SU-DHL-6 (cell line): ENCODE measurements around the gene HIVEP1.

Experiments used
- H2AFZ ChIP-seq: fragments of 200-600 bp; sonication (generic); 2 replicates; pipeline ENCODE4 v1.6.1; 2014; ENCODE audit warnings: low read depth, mild to moderate bottlenecking, moderate library complexity, mixed read lengths, antibody characterized with exemption, low read length; ENCODE audit not compliant: severe bottlenecking
- H3F3A ChIP-seq: fragments of 200-600 bp; shearing (Covaris generic); 2 replicates; pipeline ENCODE4 v1.6.0; 2016; ENCODE audit warnings: antibody characterized with exemption, mild to moderate bottlenecking; ENCODE audit not compliant: insufficient read depth
- H3K27ac ChIP-seq: fragments of 200-600 bp; sonication (generic); 2 replicates; pipeline ENCODE4 v1.5.1; 2016; ENCODE audit warnings: low read depth, mild to moderate bottlenecking, low read length, moderate library complexity, mixed read lengths
- H3K27me3 ChIP-seq: fragments of 200-600 bp; sonication (generic), shearing (Covaris generic); 2 replicates; pipeline ENCODE4 v1.6.0; 2014; ENCODE audit warnings: mild to moderate bottlenecking, low read length
- H3K36me3 ChIP-seq: fragments of 200-600 bp; sonication (generic); 2 replicates; pipeline ENCODE4 v1.6.1; 2014; ENCODE audit warnings: mild to moderate bottlenecking, low read length, mixed read lengths
- H3K4me2 ChIP-seq: fragments of 300-600, 200-600 bp; shearing (Covaris generic), sonication (generic); 2 replicates; pipeline ENCODE4 v1.6.0; 2014; ENCODE audit warnings: low read length, low read depth, mild to moderate bottlenecking; ENCODE audit not compliant: poor library complexity, severe bottlenecking
- H3K4me3 ChIP-seq: fragments of 200-600 bp; sonication (generic); 2 replicates; pipeline ENCODE4 v1.5.1; 2014; ENCODE audit warnings: antibody characterized with exemption, low read length, mild to moderate bottlenecking, mixed read lengths; ENCODE audit not compliant: insufficient read depth, poor library complexity, severe bottlenecking
- H3K79me2 ChIP-seq: fragments of 200-600 bp; sonication (generic); 2 replicates; pipeline ENCODE4 v1.6.1; 2014; ENCODE audit warnings: mild to moderate bottlenecking, low read length, moderate library complexity; ENCODE audit not compliant: insufficient read depth
- H3K9ac ChIP-seq: fragments of 200-600 bp; sonication (generic); 2 replicates; pipeline ENCODE4 v1.7.0; 2014; ENCODE audit warnings: mild to moderate bottlenecking, low read length
- H3K9me2 ChIP-seq: fragments of 200-600 bp; sonication (generic); replicated peaks from 2 replicates; pipeline ENCODE4 v1.6.1; 2014; ENCODE audit warnings: low read length; ENCODE audit not compliant: insufficient read depth
- H3K9me3 ChIP-seq: fragments of 200-600 bp; sonication (generic); 2 replicates; pipeline ENCODE4 v1.6.1; 2014; ENCODE audit warnings: low read length, mixed read lengths; ENCODE audit not compliant: insufficient read depth
- H4K20me1 ChIP-seq: fragments of 200-600 bp; sonication (generic); 2 replicates; pipeline ENCODE4 v1.6.1; 2014; ENCODE audit warnings: low read depth, mild to moderate bottlenecking, antibody characterized with exemption, low read length, moderate library complexity, mixed read lengths
- EZH2phosphoT487 ChIP-seq: fragments of 200-600 bp; sonication (generic), shearing (Covaris generic); conservative IDR thresholded peaks from 2 replicates; pipeline ENCODE4 v1.6.1; 2018; ENCODE audit warnings: mild to moderate bottlenecking, antibody characterized with exemption, low read length, moderate library complexity, mixed read lengths
- TF ChIP-seq, protein P1 (sequence below): fragments of 200-600 bp; sonication (generic); IDR thresholded peaks from one replicate; pipeline ENCODE4 v1.5.1; 2017; ENCODE audit warnings: antibody characterized with exemption, mild to moderate bottlenecking, low read length, moderate library complexity; ENCODE audit not compliant: insufficient read depth, poor library complexity, severe bottlenecking

Gene HIVEP1

DNA sequence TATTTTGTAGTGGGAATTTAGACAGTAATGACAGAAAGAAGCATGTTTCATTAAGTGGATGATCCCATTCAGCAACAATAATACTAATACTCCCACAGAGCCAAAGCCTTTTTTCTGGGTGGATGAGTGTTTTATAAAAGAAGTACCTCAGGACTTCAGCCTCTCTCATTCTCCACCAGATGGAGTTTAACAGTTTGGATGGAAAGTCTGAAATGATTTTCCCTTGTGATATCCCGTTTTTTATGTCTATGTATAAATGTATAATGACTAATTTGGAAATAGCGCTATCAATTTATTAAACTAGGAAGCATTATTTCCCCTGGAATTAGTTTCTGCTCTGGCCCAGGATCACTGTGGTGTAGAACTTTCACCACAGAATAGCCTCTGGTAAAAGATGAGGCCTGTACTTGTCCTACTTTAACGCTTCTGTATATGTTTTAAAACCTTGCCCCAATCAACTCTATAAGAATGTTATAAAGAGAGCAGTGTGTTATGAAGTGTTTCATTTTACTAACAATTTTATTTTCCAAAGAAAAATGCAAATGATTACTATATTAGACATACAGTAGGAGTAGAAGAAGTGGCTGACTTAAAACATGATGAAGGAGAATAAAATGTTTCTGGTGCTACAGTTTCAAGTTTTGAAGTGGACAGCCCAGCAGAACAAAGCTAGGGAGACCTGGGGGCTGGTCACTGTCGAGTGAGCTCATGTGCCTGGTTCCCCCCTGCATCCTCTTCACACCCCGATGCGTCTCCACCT lies 135.6 kb downstream of the HIVEP1 start:
- no peak overlapping the region for H3K27ac ChIP-seq

DNA sequence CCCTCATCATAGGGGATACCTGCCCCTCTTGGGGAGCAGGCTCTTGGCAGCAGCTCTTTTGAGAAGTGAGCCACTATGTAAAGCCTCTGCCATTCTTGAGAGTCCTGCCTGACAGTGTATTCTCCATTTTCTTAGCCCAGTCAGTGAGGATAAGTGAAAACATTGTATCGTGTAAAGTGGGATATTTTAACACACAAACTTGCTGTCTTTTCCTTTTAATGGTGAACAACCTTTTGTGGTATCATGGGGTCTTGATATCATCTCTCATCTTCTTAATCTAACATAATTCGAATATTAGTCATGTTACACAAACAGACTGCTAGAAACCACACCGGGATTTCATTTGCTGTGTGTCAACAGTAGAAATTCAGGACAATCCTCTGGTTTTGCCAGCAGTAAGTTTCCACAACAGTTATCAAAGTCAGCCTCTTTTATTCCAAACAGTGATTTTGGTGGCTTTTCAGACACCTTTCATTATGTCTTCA lies 136.2 kb downstream of the HIVEP1 start:
- Histone ChIP-seq H3K9me2 (no peaks in the 10 kb centered on the region), H3K9me3 (no peaks in the 10 kb centered on the region), H3F3A (no peaks in the 10 kb centered on the region; the same call in 1 of the 2 replicates), H3K36me3 (peaks cover 3% of the 10 kb centered on the region; the same call in 1 of the 2 replicates), H3K79me2 (no peaks in the 10 kb centered on the region), H3K4me2 (no peak overlapping the region), H3K4me3 (no peak overlapping the region), H3K27ac (no peak overlapping the region), H3K27me3 (no peaks in the 10 kb centered on the region), H3K9ac (no peak overlapping the region), H4K20me1 (0 out of 2 replicates have a peak, but pooled peaks cover 3% of the 10 kb centered on the region), H2AFZ (no peak overlapping the region)
- no peak for TF ChIP-seq EZH2phosphoT487
- TF ChIP-seq, protein P1, sequence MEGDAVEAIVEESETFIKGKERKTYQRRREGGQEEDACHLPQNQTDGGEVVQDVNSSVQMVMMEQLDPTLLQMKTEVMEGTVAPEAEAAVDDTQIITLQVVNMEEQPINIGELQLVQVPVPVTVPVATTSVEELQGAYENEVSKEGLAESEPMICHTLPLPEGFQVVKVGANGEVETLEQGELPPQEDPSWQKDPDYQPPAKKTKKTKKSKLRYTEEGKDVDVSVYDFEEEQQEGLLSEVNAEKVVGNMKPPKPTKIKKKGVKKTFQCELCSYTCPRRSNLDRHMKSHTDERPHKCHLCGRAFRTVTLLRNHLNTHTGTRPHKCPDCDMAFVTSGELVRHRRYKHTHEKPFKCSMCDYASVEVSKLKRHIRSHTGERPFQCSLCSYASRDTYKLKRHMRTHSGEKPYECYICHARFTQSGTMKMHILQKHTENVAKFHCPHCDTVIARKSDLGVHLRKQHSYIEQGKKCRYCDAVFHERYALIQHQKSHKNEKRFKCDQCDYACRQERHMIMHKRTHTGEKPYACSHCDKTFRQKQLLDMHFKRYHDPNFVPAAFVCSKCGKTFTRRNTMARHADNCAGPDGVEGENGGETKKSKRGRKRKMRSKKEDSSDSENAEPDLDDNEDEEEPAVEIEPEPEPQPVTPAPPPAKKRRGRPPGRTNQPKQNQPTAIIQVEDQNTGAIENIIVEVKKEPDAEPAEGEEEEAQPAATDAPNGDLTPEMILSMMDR: no peak

More for the DNA sequence above, 135.6 kb downstream of the HIVEP1 start:
- H4K20me1 ChIP-seq: 0 out of 2 replicates have a peak, but pooled peaks cover 3% of the 10 kb centered on the region
- no peak overlapping the region for H3K9ac ChIP-seq
- H2AFZ ChIP-seq: no peak overlapping the region
- H3K79me2 ChIP-seq: no peaks in the 10 kb centered on the region
- H3F3A ChIP-seq: no peaks in the 10 kb centered on the region; the same call in 1 of the 2 replicates
- H3K4me3 ChIP-seq: no peak overlapping the region
- H3K9me3 ChIP-seq: no peaks in the 10 kb centered on the region
- peaks cover 3% of the 10 kb centered on the region; the same call in 1 of the 2 replicates for H3K36me3 ChIP-seq
- no peak overlapping the region for H3K4me2 ChIP-seq
- TF ChIP-seq, protein P1: no peak
- no peak for TF ChIP-seq EZH2phosphoT487
- H3K27me3 ChIP-seq: no peaks in the 10 kb centered on the region
- H3K9me2 ChIP-seq: no peaks in the 10 kb centered on the region

DNA sequence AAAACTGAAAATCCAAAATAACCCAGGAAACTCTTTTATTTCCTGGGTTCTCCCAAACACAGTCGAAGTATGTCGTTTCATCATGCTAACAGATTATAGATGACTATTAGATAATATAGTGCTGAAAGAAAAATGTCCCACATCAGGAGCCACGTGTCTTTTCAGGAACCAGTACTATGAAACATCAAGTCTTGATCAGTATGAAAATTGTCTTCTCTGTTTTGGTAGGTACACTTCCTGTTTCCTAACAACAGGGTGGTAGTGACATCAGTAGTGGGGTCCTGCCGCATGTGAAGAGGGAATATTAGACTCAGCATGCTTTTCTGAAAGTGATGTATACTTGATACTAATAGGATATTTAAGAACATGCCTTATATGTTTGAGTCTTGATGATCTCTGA lies 136.7 kb downstream of the HIVEP1 start:
- Histone ChIP-seq H3K79me2 (no peaks in the 10 kb centered on the region), H3F3A (no peaks in the 10 kb centered on the region; the same call in 1 of the 2 replicates), H3K9ac (no peak overlapping the region), H3K9me3 (no peaks in the 10 kb centered on the region), H3K4me2 (no peak overlapping the region), H3K27ac (no peak overlapping the region), H2AFZ (no peak overlapping the region), H3K9me2 (no peaks in the 10 kb centered on the region), H3K36me3 (peaks cover 3% of the 10 kb centered on the region; the same call in 1 of the 2 replicates), H4K20me1 (0 out of 2 replicates have a peak, but pooled peaks cover 3% of the 10 kb centered on the region), H3K27me3 (no peaks in the 10 kb centered on the region), H3K4me3 (no peak overlapping the region)
- TF ChIP-seq, protein P1: no peak
- TF ChIP-seq EZH2phosphoT487: no peak
